GM19238 (cell line): ENCODE results near the gene RPUSD1.
"Not testable (repeated sequence)": the region's sequence is repeated elsewhere in the genome, so short reads cannot be mapped to it uniquely, and the experiment has no call there.

Source experiments
- DNase-seq: peaks from one replicate; pipeline ENCODE4 v3.0.0; 2011; ENCODE audit warnings: low spot score; ENCODE audit not compliant: insufficient read length

RPUSD1 gene

GRCh38 chr16:751152-752006 lies 36.8 kb downstream of the RPUSD1 start:
- no peak for DNase-seq

GRCh38 chr16:750485-750884 lies 37.7 kb downstream of the RPUSD1 start:
- no peak for DNase-seq

- no peak for DNase-seq
These were observed 39.2 kb downstream of the RPUSD1 start for GRCh38 chr16:749010-749409.

- DNase-seq: no peak
These were observed 40.0 kb downstream of the RPUSD1 start for GRCh38 chr16:747978-748746.

GRCh38 chr16:746637-747036 lies 41.5 kb downstream of the RPUSD1 start:
- no peak for DNase-seq

- DNase-seq: no peak
These were observed 42.4 kb downstream of the RPUSD1 start for GRCh38 chr16:745739-746138.

- no peak for DNase-seq
These were observed 44.2 kb downstream of the RPUSD1 start for GRCh38 chr16:743794-744500.

- not testable (repeated sequence) for DNase-seq
These were observed 45.3 kb downstream of the RPUSD1 start for GRCh38 chr16:742894-743293.

- DNase-seq: no peak
These were observed 46.1 kb downstream of the RPUSD1 start for GRCh38 chr16:741986-742629.

- DNase-seq: peak; percentile 97
These were observed 47.2 kb downstream of the RPUSD1 start, which contains the start of gene CIAO3 for GRCh38 chr16:740764-741505. TSS of gene CIAO3 (minus strand) at chr16:740997. CDS start at chr16:740985, 12 bp downstream.

GRCh38 chr16:740459-740763 lies 47.8 kb downstream of the RPUSD1 start:
- DNase-seq: no peak

GRCh38 chr16:739560-740458 lies 48.4 kb downstream of the RPUSD1 start:
- DNase-seq: no peak

- no peak for DNase-seq
These were observed 51.2 kb downstream of the RPUSD1 start for GRCh38 chr16:736936-737481.

- DNase-seq: no peak
These were observed 52.2 kb downstream of the RPUSD1 start for GRCh38 chr16:735982-736453.

- DNase-seq: no peak
These were observed 53.0 kb downstream of the RPUSD1 start for GRCh38 chr16:734981-735881.
